NT2/D1 (cell line): ENCODE measurements around the gene GCN1.

Experiments
- SUZ12 ChIP-seq: IDR thresholded peaks from 2 replicates; pipeline ENCODE4 v1.6.1; 2011; ENCODE audit not compliant: insufficient read length, insufficient read depth; ENCODE audit errors: extremely low read depth
- YY1 ChIP-seq: IDR thresholded peaks from 2 replicates; pipeline ENCODE4 v1.6.1; 2011; ENCODE audit not compliant: insufficient read length, insufficient read depth
- ZNF274 ChIP-seq: IDR thresholded peaks from 2 replicates; pipeline ENCODE4 v1.6.1; 2011; ENCODE audit warnings: mild to moderate bottlenecking, low read depth, low read length

GRCh38 chr12:120144215-120144614 lies 50.3 kb downstream of the GCN1 start:
- TF ChIP-seq SUZ12 (no peak), YY1 (no peak), ZNF274 (no peak)
